T-helper 1 cell (primary cell): ENCODE data around the gene NME1.

Experiments
- DNase-seq, 5 donors: peaks; one replicate each; pipeline ENCODE4 v3.0.0-alpha.2; 2012 to 2020

The NME1 gene

GRCh38 chr17:51197754-51198153, 44.4 kb downstream of the NME1 start:
- DNase-seq = no peak

- peak in 1 of 5 donors; percentile 59 for DNase-seq
Measured at GRCh38 chr17:51200295-51200694, 46.9 kb downstream of the NME1 start.

- DNase-seq = no peak
Measured at GRCh38 chr17:51200846-51201245, 47.5 kb downstream of the NME1 start.

GRCh38 chr17:51203838-51204237, 50.5 kb downstream of the NME1 start:
- no peak for DNase-seq
